BLaER1 (cell line): ENCODE measurements around the gene EIF4A2.

Experiments
- H3K27ac ChIP-seq: shearing (Covaris generic); formaldehyde crosslinking; 2 replicates; pipeline ENCODE4 v1.8.1; 2022
- H3K27me3 ChIP-seq: shearing (Covaris generic); formaldehyde crosslinking; 2 replicates; pipeline ENCODE4 v1.8.1; 2022
- H3K36me3 ChIP-seq: shearing (Covaris generic); formaldehyde crosslinking; 2 replicates; pipeline ENCODE4 v1.8.1; 2022
- H3K4me1 ChIP-seq: shearing (Covaris generic); formaldehyde crosslinking; 2 replicates; pipeline ENCODE4 v1.8.1; 2022
- H3K4me2 ChIP-seq: shearing (Covaris generic); formaldehyde crosslinking; 2 replicates; pipeline ENCODE4 v1.8.1; 2022
- H3K4me3 ChIP-seq: shearing (Covaris generic); formaldehyde crosslinking; 2 replicates; pipeline ENCODE4 v1.8.1; 2022
- H3K9ac ChIP-seq: shearing (Covaris generic); formaldehyde crosslinking; 2 replicates; pipeline ENCODE4 v1.8.1; 2022
- H3K9me3 ChIP-seq: shearing (Covaris generic); formaldehyde crosslinking; 2 replicates; pipeline ENCODE4 v1.8.1; 2022
- H4K20me1 ChIP-seq: shearing (Covaris generic); formaldehyde crosslinking; 2 replicates; pipeline ENCODE4 v1.8.1; 2022
- Cebpa-rat ChIP-seq: shearing (Covaris generic); IDR thresholded peaks from 2 replicates; pipeline ENCODE4 v1.8.1; 2022

The EIF4A2 gene

GRCh38 chr3:186783058-186783730, at the start of gene EIF4A2:
Gene EIF4A2 (plus strand): TSS chr3:186783577. CDS start chr3:186783611, 34 bp downstream.
- Histone ChIP-seq H3K4me2 (peak within 1 kb of the TSS; percentile 90), H4K20me1 (peaks cover 46% of the 10 kb centered on the region), H3K9me3 (no peaks in the 10 kb centered on the region), H3K27ac (peak within 1 kb of the TSS; percentile 100), H3K4me1 (peaks cover 39% of the 10 kb centered on the region), H3K9ac (peak within 1 kb of the TSS; percentile 100), H3K27me3 (no peaks in the 10 kb centered on the region), H3K36me3 (peaks cover 42% of the 10 kb centered on the region), H3K4me3 (peak within 1 kb of the TSS; percentile 89)
- no peak for TF ChIP-seq Cebpa-rat

GRCh38 chr3:186742618-186743380, 40.6 kb upstream of the EIF4A2 start:
- no peaks in the 10 kb centered on the region for H3K36me3 ChIP-seq
- no peaks in the 10 kb centered on the region for H3K9me3 ChIP-seq
- no peaks in the 10 kb centered on the region for H3K27me3 ChIP-seq
- H3K27ac ChIP-seq, result no peak overlapping the region
- no peak overlapping the region for H3K4me2 ChIP-seq
- H3K9ac ChIP-seq, result no peak overlapping the region
- H4K20me1 ChIP-seq, result no peaks in the 10 kb centered on the region
- peaks cover 20% of the 10 kb centered on the region for H3K4me1 ChIP-seq
- no peak overlapping the region for H3K4me3 ChIP-seq
- TF ChIP-seq Cebpa-rat, result no peak

- no peak overlapping the region for H3K4me2 ChIP-seq
- H3K36me3 ChIP-seq, result no peaks in the 10 kb centered on the region
- no peak overlapping the region for H3K9ac ChIP-seq
- H3K4me3 ChIP-seq, result no peak overlapping the region
- H3K4me1 ChIP-seq, result peaks cover 20% of the 10 kb centered on the region
- H3K9me3 ChIP-seq, result no peaks in the 10 kb centered on the region
- H4K20me1 ChIP-seq, result no peaks in the 10 kb centered on the region
- no peaks in the 10 kb centered on the region for H3K27me3 ChIP-seq
- H3K27ac ChIP-seq, result no peak overlapping the region
- TF ChIP-seq Cebpa-rat, result no peak
Measured at GRCh38 chr3:186743666-186744065, 39.7 kb upstream of the EIF4A2 start.

GRCh38 chr3:186746008-186746407, 37.4 kb upstream of the EIF4A2 start:
- TF ChIP-seq Cebpa-rat, result no peak

GRCh38 chr3:186750316-186750715, 33.1 kb upstream of the EIF4A2 start:
- Histone ChIP-seq H3K27me3 (no peaks in the 10 kb centered on the region), H3K36me3 (no peaks in the 10 kb centered on the region), H3K4me1 (peaks cover 5% of the 10 kb centered on the region), H3K4me2 (no peak overlapping the region), H3K9ac (no peak overlapping the region), H3K4me3 (no peak overlapping the region), H4K20me1 (no peaks in the 10 kb centered on the region), H3K9me3 (no peaks in the 10 kb centered on the region), H3K27ac (no peak overlapping the region)
- no peak for TF ChIP-seq Cebpa-rat

More at GRCh38 chr3:186746008-186746407, 37.4 kb upstream of the EIF4A2 start:
- Histone ChIP-seq H3K9me3 (no peaks in the 10 kb centered on the region), H3K27me3 (no peaks in the 10 kb centered on the region), H4K20me1 (no peaks in the 10 kb centered on the region), H3K27ac (no peak overlapping the region), H3K9ac (no peak overlapping the region), H3K4me1 (peaks cover 5% of the 10 kb centered on the region), H3K4me2 (peak overlapping the region; percentile 30), H3K36me3 (no peaks in the 10 kb centered on the region), H3K4me3 (no peak overlapping the region)

GRCh38 chr3:186751480-186751879, 31.9 kb upstream of the EIF4A2 start:
- no peaks in the 10 kb centered on the region for H4K20me1 ChIP-seq
- no peaks in the 10 kb centered on the region for H3K9me3 ChIP-seq
- H3K4me1 ChIP-seq, result no peaks in the 10 kb centered on the region
- H3K4me2 ChIP-seq, result no peak overlapping the region
- no peak overlapping the region for H3K27ac ChIP-seq
- H3K27me3 ChIP-seq, result no peaks in the 10 kb centered on the region
- no peak overlapping the region for H3K4me3 ChIP-seq
- no peaks in the 10 kb centered on the region for H3K36me3 ChIP-seq
- no peak overlapping the region for H3K9ac ChIP-seq
- no peak for TF ChIP-seq Cebpa-rat

- Histone ChIP-seq H3K4me2 (no peak overlapping the region), H3K27me3 (no peaks in the 10 kb centered on the region), H3K27ac (no peak overlapping the region), H3K4me1 (no peaks in the 10 kb centered on the region), H3K36me3 (no peaks in the 10 kb centered on the region), H3K9ac (no peak overlapping the region), H3K4me3 (no peak overlapping the region), H4K20me1 (no peaks in the 10 kb centered on the region), H3K9me3 (no peaks in the 10 kb centered on the region)
- TF ChIP-seq Cebpa-rat, result no peak
Measured at GRCh38 chr3:186754006-186754405, 29.4 kb upstream of the EIF4A2 start.

GRCh38 chr3:186754871-186755270, 28.5 kb upstream of the EIF4A2 start:
- Histone ChIP-seq H3K4me3 (no peak overlapping the region), H3K9ac (no peak overlapping the region), H3K4me1 (no peaks in the 10 kb centered on the region), H3K36me3 (no peaks in the 10 kb centered on the region), H4K20me1 (no peaks in the 10 kb centered on the region), H3K4me2 (no peak overlapping the region), H3K27me3 (no peaks in the 10 kb centered on the region), H3K27ac (no peak overlapping the region), H3K9me3 (no peaks in the 10 kb centered on the region)
- TF ChIP-seq Cebpa-rat, result no peak

GRCh38 chr3:186757214-186757613, 26.2 kb upstream of the EIF4A2 start:
- Histone ChIP-seq H3K27me3 (no peaks in the 10 kb centered on the region), H4K20me1 (no peaks in the 10 kb centered on the region), H3K4me3 (no peak overlapping the region), H3K4me1 (no peaks in the 10 kb centered on the region), H3K4me2 (no peak overlapping the region), H3K9ac (no peak overlapping the region), H3K36me3 (no peaks in the 10 kb centered on the region), H3K9me3 (no peaks in the 10 kb centered on the region), H3K27ac (no peak overlapping the region)
- TF ChIP-seq Cebpa-rat, result no peak

- no peaks in the 10 kb centered on the region for H4K20me1 ChIP-seq
Measured at GRCh38 chr3:186757686-186758220, 25.6 kb upstream of the EIF4A2 start.

More at GRCh38 chr3:186757686-186758220, 25.6 kb upstream of the EIF4A2 start:
- H3K36me3 ChIP-seq, result no peaks in the 10 kb centered on the region
- H3K9ac ChIP-seq, result no peak overlapping the region
- H3K4me2 ChIP-seq, result no peak overlapping the region
- no peaks in the 10 kb centered on the region for H3K9me3 ChIP-seq
- H3K4me1 ChIP-seq, result no peaks in the 10 kb centered on the region
- no peak overlapping the region for H3K27ac ChIP-seq
- no peak overlapping the region for H3K4me3 ChIP-seq
- no peaks in the 10 kb centered on the region for H3K27me3 ChIP-seq
- TF ChIP-seq Cebpa-rat, result no peak
